C4-2B (cell line): Measurements from ENCODE around the gene PLAC9.
A peak's percentile ranks its signal among the peaks of the same experiment; 100 is the strongest.

Experiments
- H3K27ac ChIP-seq: fragments of 450-650 bp; 2 replicates; pipeline ENCODE4 v1.5.1; 2017
- CTCF ChIP-seq: fragments of 450-650 bp; conservative IDR thresholded peaks from 2 replicates; pipeline ENCODE4 v1.5.1; 2017; ENCODE audit warnings: mild to moderate bottlenecking
- ZFX ChIP-seq: fragments of 450-650 bp; IDR thresholded peaks from 2 replicates; pipeline ENCODE4 v1.6.1; 2017

PLAC9 gene

DNA sequence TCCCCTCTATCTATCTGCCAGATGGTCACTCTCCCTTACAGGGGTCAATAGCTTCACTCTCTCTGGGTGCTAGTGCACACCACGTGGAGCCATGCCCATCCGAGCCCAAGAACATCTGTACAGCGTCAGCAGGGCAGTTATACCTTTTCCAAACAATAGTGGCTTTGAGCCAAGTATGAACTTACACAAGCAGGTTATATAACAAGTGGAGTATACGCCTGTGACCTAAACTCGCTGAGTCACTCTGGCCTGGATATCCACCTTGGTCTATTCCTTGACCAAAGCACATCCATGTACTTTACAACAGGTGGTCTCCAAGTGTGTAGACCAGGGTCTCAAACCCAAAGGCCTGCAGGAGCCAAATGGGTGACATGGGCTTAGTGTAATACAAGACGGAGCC is 20.3 kb downstream of the PLAC9 start:
- TF ChIP-seq ZFX, result no peak
- TF ChIP-seq CTCF, result no peak
- peak overlapping the region; percentile 11; the same call in 1 of the 2 replicates for H3K27ac ChIP-seq

- TF ChIP-seq ZFX (no peak), CTCF (no peak)
- no peak overlapping the region for H3K27ac ChIP-seq
Measured at GRCh38 chr10:80153460-80153859, 20.9 kb downstream of the PLAC9 start.

GRCh38 chr10:80154626-80154977 is 22.1 kb downstream of the PLAC9 start:
- H3K27ac ChIP-seq, result no peak overlapping the region
- no peak for TF ChIP-seq CTCF
- TF ChIP-seq ZFX, result no peak

DNA sequence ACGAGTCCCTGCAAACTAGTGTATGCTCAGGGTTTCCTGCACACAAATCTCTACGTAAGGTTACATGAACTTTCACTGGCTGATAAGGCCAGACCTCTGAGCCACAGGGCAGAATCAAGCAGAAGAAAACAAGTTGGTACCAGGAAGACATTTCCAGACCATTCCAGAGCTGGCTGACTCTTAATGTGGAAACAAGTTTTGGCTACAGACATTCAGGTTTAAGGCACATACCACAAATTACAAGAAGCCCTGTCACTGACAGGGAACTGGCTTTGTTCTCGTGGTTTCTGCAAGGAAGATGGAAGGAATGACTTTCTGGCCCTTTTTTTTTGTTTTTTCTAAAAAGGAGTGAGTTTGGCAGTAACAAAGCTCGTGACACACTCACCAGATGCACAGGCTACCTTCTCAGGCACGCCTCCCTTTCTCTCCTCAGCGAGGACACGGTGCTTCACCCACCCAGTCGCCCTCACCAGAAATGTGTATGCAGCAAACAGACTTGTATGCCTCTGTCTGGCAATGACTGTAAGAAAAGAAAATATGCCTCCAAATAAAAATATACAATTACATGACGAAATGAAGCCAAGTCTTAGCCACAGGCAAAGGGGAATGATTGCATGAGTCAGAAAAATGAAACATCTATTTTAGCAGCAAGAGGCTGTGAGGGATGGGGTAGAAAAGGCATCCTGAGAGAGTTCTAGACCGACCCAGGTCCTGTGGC is 22.6 kb downstream of the PLAC9 start:
- no peak overlapping the region for H3K27ac ChIP-seq
- no peak for TF ChIP-seq ZFX
- TF ChIP-seq CTCF, result no peak

GRCh38 chr10:80155696-80156215 is 23.2 kb downstream of the PLAC9 start:
- TF ChIP-seq CTCF, result no peak
- no peak for TF ChIP-seq ZFX
- H3K27ac ChIP-seq, result no peak overlapping the region

GRCh38 chr10:80156216-80156615 is 23.7 kb downstream of the PLAC9 start:
- H3K27ac ChIP-seq, result no peak overlapping the region
- TF ChIP-seq CTCF (no peak), ZFX (no peak)

DNA sequence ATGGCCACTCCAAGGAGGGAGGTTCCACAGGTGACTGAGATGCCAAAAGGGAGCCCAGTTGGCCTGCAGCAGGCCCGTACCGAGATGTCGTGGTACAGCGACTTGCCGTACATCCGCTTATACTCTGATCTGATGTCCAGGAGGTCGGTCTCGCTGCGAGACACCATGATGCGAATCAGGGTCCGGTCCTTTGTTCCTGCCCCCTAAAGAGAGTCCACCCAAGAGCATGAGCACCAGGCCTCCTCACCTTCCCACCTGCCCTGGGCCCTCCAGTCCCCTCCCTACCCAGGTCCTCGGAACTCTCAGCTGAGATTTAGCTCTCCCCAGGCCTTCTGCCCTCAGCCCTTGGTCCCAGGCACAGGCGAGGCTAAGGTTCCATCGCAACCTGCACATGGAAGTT is 25.0 kb downstream of the PLAC9 start:
- H3K27ac ChIP-seq, result no peak overlapping the region
- TF ChIP-seq CTCF (no peak), ZFX (no peak)
